ENCODE data around the gene DEF6. TPM values are rescaled to one million over a fixed set of nuclear protein-coding genes. Genes with fewer than 3 reads are reported as not detected.

The DEF6 gene
- total and polyA plus RNA-seq, 2 of the 8 experiments (the other 6 are each of a cell fraction or from before 2014, with no cell fraction given): 3.3 to 4.1 TPM

DNA sequence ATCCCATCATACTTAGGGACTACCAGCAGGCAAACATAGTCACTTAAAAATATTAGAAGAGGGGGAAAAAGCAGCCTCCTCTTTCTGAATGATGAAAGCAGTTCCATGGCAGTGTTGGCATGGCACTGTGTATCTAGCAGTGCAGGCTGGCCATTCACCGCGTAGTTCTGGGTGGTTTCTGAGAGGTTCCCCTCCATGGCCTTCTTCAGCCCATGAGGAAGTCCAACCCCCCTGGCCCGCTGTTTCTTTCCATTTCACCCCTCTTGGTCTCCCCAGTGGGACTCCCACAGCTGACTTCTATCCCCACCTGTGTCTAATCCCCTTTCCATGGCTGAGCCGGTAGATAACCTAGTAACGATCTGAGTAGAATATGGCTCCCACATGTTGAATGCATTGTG is 61.7 kb downstream of the DEF6 start (continued):
- no peak for TF ChIP-seq EGR1 (IDR thresholded peaks at IDR 0.05; ENCODE audit: borderline replicate concordance, low read depth, low read length)
- no peak for TF ChIP-seq BACH1 (IDR thresholded peaks at IDR 0.05; ENCODE audit: low read length)
- no peak for TF ChIP-seq KDM5A (IDR thresholded peaks at IDR 0.05; ENCODE audit: low read length)
- TF ChIP-seq SP1 (IDR thresholded peaks at IDR 0.05; ENCODE audit: low read depth, low read length): no peak
- no peak for TF ChIP-seq POLR2AphosphoS5 (IDR thresholded peaks at IDR 0.05; ENCODE audit: low read depth, low read length)
- TF ChIP-seq CHD2 (IDR thresholded peaks at IDR 0.05; ENCODE audit: low read length): no peak
- no peak for TF ChIP-seq JUND (IDR thresholded peaks at IDR 0.05; ENCODE audit: low read length)
